MM.1S (cell line): ENCODE measurements around the gene PTGIS.

Experiments
- DNase-seq: peaks from one replicate; pipeline ENCODE4 v3.0.0-alpha.2; 2015
- H2AFZ ChIP-seq: fragments of 300-600 bp; sonication (generic); 2 replicates; pipeline ENCODE4 v1.6.0; 2016; ENCODE audit warnings: antibody characterized with exemption, low read length
- H3F3A ChIP-seq: fragments of 300-600 bp; sonication (generic); 2 replicates; pipeline ENCODE4 v1.6.1; 2016; ENCODE audit warnings: mild to moderate bottlenecking, antibody characterized with exemption, low read length, moderate library complexity, mixed read lengths; ENCODE audit not compliant: insufficient read depth
- H3K27ac ChIP-seq: fragments of 300-600 bp; sonication (generic); 2 replicates; pipeline ENCODE4 v1.5.1; 2016; ENCODE audit warnings: mild to moderate bottlenecking, low read length
- H3K27me3 ChIP-seq: fragments of 300-600 bp; sonication (generic); replicated peaks from 2 replicates; pipeline ENCODE4 v1.6.0; 2016; ENCODE audit warnings: low read length; ENCODE audit not compliant: insufficient read depth
- H3K36me3 ChIP-seq: fragments of 300-600 bp; sonication (generic); replicated peaks from 2 replicates; pipeline ENCODE4 v1.6.1; 2016; ENCODE audit warnings: mild to moderate bottlenecking, low read length, mixed read lengths; ENCODE audit not compliant: insufficient read depth
- H3K4me1 ChIP-seq: fragments of 300-600 bp; sonication (generic); 2 replicates; pipeline ENCODE4 v1.6.1; 2016; ENCODE audit warnings: low read length, mixed read lengths
- H3K4me2 ChIP-seq: fragments of 300-600 bp; sonication (generic); 2 replicates; pipeline ENCODE4 v1.6.0; 2016; ENCODE audit warnings: low read depth, low read length
- H3K4me3 ChIP-seq: fragments of 300-600 bp; sonication (generic); 2 replicates; pipeline ENCODE4 v1.5.1; 2016; ENCODE audit warnings: low read length, mixed read lengths
- H3K79me2 ChIP-seq: fragments of 300-600 bp; sonication (generic); 2 replicates; pipeline ENCODE4 v1.6.1; 2016; ENCODE audit warnings: mixed run types, low read length, mixed read lengths
- H3K9ac ChIP-seq: fragments of 300-600 bp; sonication (generic); 2 replicates; pipeline ENCODE4 v1.6.1; 2016; ENCODE audit warnings: low read length, mixed read lengths
- H3K9me2 ChIP-seq: fragments of 300-600 bp; sonication (generic); replicated peaks from 2 replicates; pipeline ENCODE4 v1.6.1; 2016; ENCODE audit warnings: mild to moderate bottlenecking, low read length, mixed read lengths; ENCODE audit not compliant: insufficient read depth
- H3K9me3 ChIP-seq: fragments of 300-600 bp; sonication (generic); replicated peaks from 2 replicates; pipeline ENCODE4 v1.6.1; 2016; ENCODE audit warnings: mild to moderate bottlenecking, low read length, mixed read lengths; ENCODE audit not compliant: insufficient read depth
- H4K20me1 ChIP-seq: fragments of 300-600 bp; sonication (generic); 2 replicates; pipeline ENCODE4 v1.6.1; 2016; ENCODE audit warnings: mild to moderate bottlenecking, low read length, moderate library complexity, mixed read lengths; ENCODE audit not compliant: insufficient read depth
- CTCF ChIP-seq: fragments of 300-600 bp; sonication (generic); IDR thresholded peaks from 2 replicates; pipeline ENCODE4 v1.5.1; 2016; ENCODE audit warnings: antibody characterized with exemption, low read length, mixed read lengths
- EZH2 ChIP-seq: fragments of 300-600 bp; sonication (generic); optimal IDR thresholded peaks from 2 replicates; pipeline ENCODE3; 2017; ENCODE audit warnings: low read depth, mild to moderate bottlenecking, antibody characterized with exemption, low read length, mixed read lengths
- EZH2phosphoT487 ChIP-seq: fragments of 300-600 bp; sonication (generic); IDR thresholded peaks from 2 replicates; pipeline ENCODE4 v1.6.1; 2018; ENCODE audit warnings: antibody characterized with exemption, low read length

PTGIS gene

GRCh38 chr20:49582413-49583334 is 14.7 kb upstream of the PTGIS start:
- H3K4me2 ChIP-seq = no peak overlapping the region
- no peak overlapping the region for H3K4me3 ChIP-seq
- no peak overlapping the region for H3K27ac ChIP-seq
- H3K9me2 ChIP-seq = no peaks in the 10 kb centered on the region
- no peak for DNase-seq
- no peaks in the 10 kb centered on the region for H4K20me1 ChIP-seq
- H3F3A ChIP-seq = no peaks in the 10 kb centered on the region
- no peak overlapping the region for H2AFZ ChIP-seq
- no peaks in the 10 kb centered on the region for H3K9me3 ChIP-seq
- H3K79me2 ChIP-seq = no peaks in the 10 kb centered on the region
- H3K36me3 ChIP-seq = no peaks in the 10 kb centered on the region
- no peaks in the 10 kb centered on the region for H3K27me3 ChIP-seq
- H3K9ac ChIP-seq = no peak overlapping the region
- peaks cover 5% of the 10 kb centered on the region; the same call in 1 of the 2 replicates for H3K4me1 ChIP-seq
- TF ChIP-seq CTCF (no peak), EZH2 (no peak), EZH2phosphoT487 (no peak)

GRCh38 chr20:49581482-49581881 is 13.5 kb upstream of the PTGIS start:
- TF ChIP-seq EZH2phosphoT487 (no peak), CTCF (no peak), EZH2 (no peak)
- H3K9me2 ChIP-seq = no peaks in the 10 kb centered on the region
- peaks cover 5% of the 10 kb centered on the region; the same call in 1 of the 2 replicates for H3K4me1 ChIP-seq
- no peak overlapping the region for H3K4me3 ChIP-seq
- H3K4me2 ChIP-seq = no peak overlapping the region
- H3K79me2 ChIP-seq = no peaks in the 10 kb centered on the region
- no peaks in the 10 kb centered on the region for H3K9me3 ChIP-seq
- H3F3A ChIP-seq = no peaks in the 10 kb centered on the region
- no peaks in the 10 kb centered on the region for H4K20me1 ChIP-seq
- no peaks in the 10 kb centered on the region for H3K36me3 ChIP-seq
- no peaks in the 10 kb centered on the region for H3K27me3 ChIP-seq
- no peak overlapping the region for H3K27ac ChIP-seq
- H2AFZ ChIP-seq = no peak overlapping the region
- H3K9ac ChIP-seq = no peak overlapping the region
- no peak for DNase-seq

GRCh38 chr20:49580813-49581174 is 12.9 kb upstream of the PTGIS start:
- no peak overlapping the region for H3K4me2 ChIP-seq
- H3K4me1 ChIP-seq = peaks cover 5% of the 10 kb centered on the region; the same call in 1 of the 2 replicates
- H3F3A ChIP-seq = no peaks in the 10 kb centered on the region
- H3K4me3 ChIP-seq = no peak overlapping the region
- no peaks in the 10 kb centered on the region for H3K27me3 ChIP-seq
- no peak overlapping the region for H2AFZ ChIP-seq
- no peaks in the 10 kb centered on the region for H3K79me2 ChIP-seq
- DNase-seq = no peak
- no peaks in the 10 kb centered on the region for H4K20me1 ChIP-seq
- TF ChIP-seq EZH2phosphoT487 = no peak
- TF ChIP-seq EZH2 = no peak
- no peak for TF ChIP-seq CTCF
- no peaks in the 10 kb centered on the region for H3K9me2 ChIP-seq
- H3K9me3 ChIP-seq = no peaks in the 10 kb centered on the region
- no peak overlapping the region for H3K27ac ChIP-seq
- H3K9ac ChIP-seq = no peak overlapping the region
- H3K36me3 ChIP-seq = no peaks in the 10 kb centered on the region
